Measurements from ENCODE around the gene MRPL36. TPM values are rescaled to one million over a fixed set of nuclear protein-coding genes. Genes with fewer than 3 reads are reported as not detected.

MRPL36 gene
- total and polyA plus RNA-seq, 5 donors from 2014 or later = 15.8 to 127 (median 109) TPM

DNA sequence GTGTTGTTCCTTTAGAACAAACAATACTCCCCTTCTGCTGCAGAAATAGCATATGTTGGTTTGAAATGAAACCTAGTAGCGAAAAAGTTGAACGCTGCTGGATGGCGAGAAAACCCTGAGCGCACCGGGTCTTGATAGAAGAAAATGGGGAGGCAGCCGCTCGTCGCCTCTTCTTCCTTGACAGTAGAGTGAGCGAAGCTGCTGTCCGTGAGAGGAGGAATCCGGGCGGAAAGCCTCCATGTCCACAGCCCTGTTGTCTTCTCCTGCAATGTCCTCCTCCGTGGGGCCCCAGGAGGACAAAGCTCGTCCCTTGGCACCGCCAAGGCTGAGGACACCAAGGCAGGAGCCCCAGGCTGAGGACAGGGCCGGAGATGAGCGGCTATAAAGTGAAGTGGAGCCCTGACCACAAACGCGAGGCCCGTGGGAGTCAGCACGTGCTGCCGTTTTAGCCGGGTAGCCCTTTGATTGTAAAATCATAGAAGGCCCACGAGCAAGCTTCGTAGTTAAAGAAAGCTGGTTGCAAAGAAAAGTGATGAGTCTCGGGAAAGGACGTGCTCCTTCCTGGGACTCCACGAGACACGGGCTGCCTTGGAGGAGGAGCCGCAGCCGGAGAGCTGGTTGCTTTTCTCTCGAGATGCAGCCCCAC lies 35.6 kb downstream of the MRPL36 start:
- Histone ChIP-seq H3K27me3 (ENCODE audit: control insufficient read depth, insufficient read depth, low read length) (no peaks in the 10 kb centered on the region), H3K4me3 (ENCODE audit: low read depth, low read length) (no peak overlapping the region), H3K27ac (ENCODE audit: insufficient read depth, low read length, poor library complexity, severe bottlenecking) (no peak overlapping the region), H3K36me3 (ENCODE audit: control insufficient read depth, insufficient read depth, low read length) (no peaks in the 10 kb centered on the region), H3K4me1 (ENCODE audit: control insufficient read depth, insufficient read depth, low read length, poor library complexity, severe bottlenecking) (no peaks in the 10 kb centered on the region), H3K9me3 (ENCODE audit: control insufficient read depth in 2 of 2, low read length in 2 of 2) (no peaks in the 10 kb centered on the region)
- H3K4me3 Mint-ChIP-seq = no peak overlapping the region
- ATAC-seq (ENCODE audit: low read depth in 2 of 2) = no peak
- DNase-seq = no peak
- no peaks in the 10 kb centered on the region for H3K9me3 Mint-ChIP-seq
- peaks cover 8% of the 10 kb centered on the region for H3K27me3 Mint-ChIP-seq
- no peak overlapping the region for H3K27ac Mint-ChIP-seq
- H3K36me3 Mint-ChIP-seq = no peaks in the 10 kb centered on the region
- H3K4me1 Mint-ChIP-seq = peaks cover 0 to 3% (median 0%) of the 10 kb centered on the region in 4 donors

DNA sequence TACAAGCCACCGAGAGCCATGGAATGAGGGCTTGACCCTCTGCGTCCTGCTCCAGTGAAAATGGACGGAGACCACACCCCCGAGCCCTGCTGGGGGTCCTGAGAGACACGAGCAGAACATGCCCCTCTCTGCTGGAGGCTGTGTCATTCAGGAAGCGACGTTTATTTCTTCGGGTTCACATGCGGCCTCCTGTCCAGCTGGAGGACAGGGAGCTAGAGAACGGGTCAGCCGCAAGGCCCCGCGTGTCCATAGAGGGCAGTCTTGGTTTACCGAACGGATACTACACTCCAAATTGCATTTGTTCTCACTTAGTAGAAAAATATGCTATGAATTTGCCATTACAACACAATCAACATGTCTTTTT lies 36.1 kb downstream of the MRPL36 start:
- no peaks in the 10 kb centered on the region for H3K4me1 ChIP-seq (ENCODE audit: control insufficient read depth, insufficient read depth, low read length, poor library complexity, severe bottlenecking)
- no peak overlapping the region for H3K27ac ChIP-seq (ENCODE audit: insufficient read depth, low read length, poor library complexity, severe bottlenecking)
- no peak overlapping the region for H3K4me3 ChIP-seq (ENCODE audit: low read depth, low read length)
- Mint-ChIP-seq H3K36me3 (no peaks in the 10 kb centered on the region), H3K27me3 (peaks cover 10% of the 10 kb centered on the region), H3K9me3 (peaks cover 0 to 3% (median 0%) of the 10 kb centered on the region in 7 donors), H3K27ac (no peak overlapping the region), H3K4me1 (peaks cover 0 to 3% (median 0%) of the 10 kb centered on the region in 4 donors), H3K4me3 (no peak overlapping the region)
- H3K9me3 ChIP-seq (ENCODE audit: control insufficient read depth in 2 of 2, low read length in 2 of 2) = no peaks in the 10 kb centered on the region
- no peaks in the 10 kb centered on the region for H3K36me3 ChIP-seq (ENCODE audit: control insufficient read depth, insufficient read depth, low read length)
- peak in 2 of 3 donors; percentile 30 to 37 for DNase-seq
- H3K27me3 ChIP-seq (ENCODE audit: control insufficient read depth, insufficient read depth, low read length) = no peaks in the 10 kb centered on the region
- no peak for ATAC-seq (ENCODE audit: low read depth in 2 of 2)

DNA sequence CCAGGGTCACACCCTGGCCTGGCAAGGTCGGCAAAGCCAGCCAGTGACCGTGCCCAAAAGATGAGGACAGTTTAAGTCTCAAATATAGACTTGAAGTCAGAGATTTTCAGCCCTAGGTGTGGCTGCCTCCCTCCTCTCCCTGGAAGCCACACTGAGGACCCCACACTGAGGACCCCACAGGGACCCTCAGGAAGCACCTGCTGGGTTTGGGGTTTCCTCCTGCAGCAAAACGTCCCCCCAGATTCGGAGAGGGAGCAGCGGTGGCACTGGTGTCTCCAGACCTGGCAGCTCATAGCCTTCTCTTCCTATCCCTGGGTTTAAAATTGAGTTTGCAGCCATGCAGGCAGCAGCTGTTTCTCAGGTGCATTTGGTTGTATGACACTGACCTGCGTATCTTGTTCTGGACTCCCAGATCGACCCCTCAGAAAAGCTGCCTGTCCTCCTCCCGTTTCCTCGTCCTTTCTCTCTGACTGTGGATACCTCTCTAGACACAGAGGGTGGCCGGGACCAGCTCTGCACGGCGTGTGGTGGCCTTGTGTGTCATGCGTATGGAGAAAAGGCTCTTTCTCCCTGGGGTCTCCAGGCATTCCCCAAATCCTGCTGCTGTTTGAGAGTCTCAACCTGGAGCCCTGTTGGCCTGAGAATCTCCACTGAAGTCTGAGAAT lies 36.6 kb downstream of the MRPL36 start:
- no peaks in the 10 kb centered on the region for H3K36me3 Mint-ChIP-seq
- Histone ChIP-seq H3K27ac (ENCODE audit: insufficient read depth, low read length, poor library complexity, severe bottlenecking) (no peak overlapping the region), H3K36me3 (ENCODE audit: control insufficient read depth, insufficient read depth, low read length) (no peaks in the 10 kb centered on the region), H3K4me1 (ENCODE audit: control insufficient read depth, insufficient read depth, low read length, poor library complexity, severe bottlenecking) (no peaks in the 10 kb centered on the region), H3K9me3 (ENCODE audit: control insufficient read depth in 2 of 2, low read length in 2 of 2) (no peaks in the 10 kb centered on the region), H3K27me3 (ENCODE audit: control insufficient read depth, insufficient read depth, low read length) (no peaks in the 10 kb centered on the region), H3K4me3 (ENCODE audit: low read depth, low read length) (no peak overlapping the region)
- peaks cover 0 to 6% (median 0%) of the 10 kb centered on the region in 7 donors for H3K9me3 Mint-ChIP-seq
- H3K27me3 Mint-ChIP-seq = peaks cover 15% of the 10 kb centered on the region
- no peak overlapping the region for H3K4me3 Mint-ChIP-seq
- ATAC-seq (ENCODE audit: low read depth in 2 of 2) (no peak), DNase-seq (no peak)
- peaks cover 0 to 3% (median 0%) of the 10 kb centered on the region in 4 donors for H3K4me1 Mint-ChIP-seq
- no peak overlapping the region for H3K27ac Mint-ChIP-seq

DNA sequence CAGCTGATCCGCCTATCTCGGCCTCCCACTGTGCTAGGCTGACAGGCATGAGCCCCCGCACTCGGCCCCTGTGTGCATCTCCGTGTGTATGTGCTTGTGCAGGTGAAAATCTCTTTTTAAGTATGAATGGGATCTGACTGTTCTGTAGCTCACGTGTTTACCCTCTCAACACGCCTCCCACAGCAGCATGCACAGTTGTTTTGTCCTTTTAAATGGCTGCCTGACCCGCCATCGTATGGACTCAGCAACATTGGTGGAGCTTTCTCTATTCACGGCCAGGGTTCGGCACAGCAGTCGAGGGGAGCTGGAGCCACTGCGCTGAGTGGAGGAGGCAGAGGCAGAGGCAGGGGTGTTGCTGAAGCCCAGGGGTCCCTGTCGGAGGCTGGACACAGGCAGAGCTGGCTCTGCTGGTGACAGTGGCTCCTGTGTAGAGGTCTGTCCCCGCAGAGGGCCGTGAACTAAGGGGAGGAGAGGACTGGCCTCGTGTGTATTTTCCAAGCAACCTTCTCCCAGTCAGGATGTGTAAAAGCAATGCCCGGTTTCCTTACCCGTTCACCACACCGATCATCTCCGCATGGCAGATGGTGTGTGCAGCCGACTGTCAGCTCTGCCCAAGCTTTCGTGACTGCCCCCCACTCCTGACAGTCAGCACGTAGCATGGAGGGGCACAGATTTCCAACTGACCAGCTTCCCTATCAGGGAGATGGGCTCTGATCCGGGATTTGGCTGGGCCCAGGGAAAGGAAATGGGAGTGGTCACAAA lies 37.3 kb downstream of the MRPL36 start:
- H3K4me3 ChIP-seq (ENCODE audit: low read depth, low read length) = no peak overlapping the region
- H3K4me1 ChIP-seq (ENCODE audit: control insufficient read depth, insufficient read depth, low read length, poor library complexity, severe bottlenecking) = no peaks in the 10 kb centered on the region
- Mint-ChIP-seq H3K27ac (no peak overlapping the region), H3K36me3 (no peaks in the 10 kb centered on the region), H3K4me1 (peaks cover 0 to 3% (median 0%) of the 10 kb centered on the region in 4 donors), H3K9me3 (peaks cover 0 to 6% (median 0%) of the 10 kb centered on the region in 7 donors), H3K4me3 (no peak overlapping the region), H3K27me3 (peaks cover 15% of the 10 kb centered on the region)
- no peak for DNase-seq
- H3K36me3 ChIP-seq (ENCODE audit: control insufficient read depth, insufficient read depth, low read length) = no peaks in the 10 kb centered on the region
- no peaks in the 10 kb centered on the region for H3K9me3 ChIP-seq (ENCODE audit: control insufficient read depth in 2 of 2, low read length in 2 of 2)
- H3K27me3 ChIP-seq (ENCODE audit: control insufficient read depth, insufficient read depth, low read length) = no peaks in the 10 kb centered on the region
- ATAC-seq (ENCODE audit: low read depth in 2 of 2) = no peak
- no peak overlapping the region for H3K27ac ChIP-seq (ENCODE audit: insufficient read depth, low read length, poor library complexity, severe bottlenecking)

DNA sequence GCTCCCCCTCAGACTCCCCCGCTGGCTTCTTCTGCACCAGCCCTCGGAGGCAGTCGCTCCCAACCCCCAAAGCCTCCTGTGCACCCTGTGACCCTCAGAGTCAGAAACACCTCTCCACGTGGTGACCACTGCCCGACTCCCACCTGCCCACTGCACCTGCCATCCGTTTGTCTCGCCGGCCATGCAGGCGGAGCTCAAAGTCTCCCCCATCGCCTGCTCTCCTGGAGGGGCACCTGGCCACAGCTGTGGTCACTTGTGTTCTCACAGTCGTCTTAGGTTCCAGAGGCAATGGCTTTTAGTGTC lies 38.2 kb downstream of the MRPL36 start:
- H3K27me3 Mint-ChIP-seq = peaks cover 16% of the 10 kb centered on the region
- H3K9me3 Mint-ChIP-seq = peaks cover 0 to 6% (median 0%) of the 10 kb centered on the region in 7 donors
- H3K27me3 ChIP-seq (ENCODE audit: control insufficient read depth, insufficient read depth, low read length) = no peaks in the 10 kb centered on the region
- no peak overlapping the region for H3K4me3 ChIP-seq (ENCODE audit: low read depth, low read length)
- H3K4me1 Mint-ChIP-seq = peaks cover 0 to 3% (median 0%) of the 10 kb centered on the region in 4 donors
- H3K36me3 ChIP-seq (ENCODE audit: control insufficient read depth, insufficient read depth, low read length) = no peaks in the 10 kb centered on the region
- DNase-seq (no peak), ATAC-seq (ENCODE audit: low read depth in 2 of 2) (no peak)
- no peak overlapping the region for H3K4me3 Mint-ChIP-seq
- no peak overlapping the region for H3K27ac Mint-ChIP-seq
- H3K36me3 Mint-ChIP-seq = no peaks in the 10 kb centered on the region
- H3K27ac ChIP-seq (ENCODE audit: insufficient read depth, low read length, poor library complexity, severe bottlenecking) = no peak overlapping the region
- H3K9me3 ChIP-seq (ENCODE audit: control insufficient read depth in 2 of 2, low read length in 2 of 2) = no peaks in the 10 kb centered on the region
- no peaks in the 10 kb centered on the region for H3K4me1 ChIP-seq (ENCODE audit: control insufficient read depth, insufficient read depth, low read length, poor library complexity, severe bottlenecking)

DNA sequence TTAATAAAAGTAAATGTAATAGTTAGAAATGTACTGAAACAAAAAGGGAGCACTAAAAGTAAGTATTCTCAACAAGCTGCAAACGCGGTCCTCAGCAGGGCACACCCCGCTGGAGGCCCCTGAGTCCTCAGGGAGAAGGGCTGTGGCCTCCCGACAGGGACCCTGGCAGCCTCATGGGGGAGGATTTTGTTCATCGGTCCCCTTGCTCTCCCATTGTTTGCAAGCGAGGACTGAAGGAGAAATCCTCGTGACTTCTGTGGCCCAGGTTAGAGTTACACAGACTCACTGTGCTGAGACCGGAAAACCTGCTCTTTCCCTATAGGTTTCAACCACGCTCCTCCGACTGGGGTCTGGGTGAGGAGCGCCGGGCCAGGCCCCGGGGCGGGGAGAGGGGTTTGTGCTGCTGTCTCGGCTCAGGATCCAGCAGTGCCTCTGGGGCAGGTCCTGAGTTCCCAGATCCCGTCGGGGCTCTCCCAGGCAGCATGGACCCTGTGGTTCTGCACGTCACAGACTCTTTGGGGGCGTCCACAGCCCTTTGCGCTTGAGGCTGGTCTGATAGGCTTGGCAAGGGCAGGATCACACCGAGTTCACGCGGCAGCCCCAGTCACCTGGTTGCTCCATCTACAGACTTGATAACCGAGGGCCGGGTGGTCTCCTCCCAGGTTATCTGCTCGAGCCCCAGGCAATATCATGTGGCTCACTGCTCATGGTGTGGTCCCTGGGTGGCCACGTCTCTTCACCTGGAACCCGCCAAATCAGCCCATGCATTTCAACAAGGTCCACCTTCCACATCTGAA lies 38.8 kb downstream of the MRPL36 start:
- H3K27me3 ChIP-seq (ENCODE audit: control insufficient read depth, insufficient read depth, low read length) = no peaks in the 10 kb centered on the region
- ATAC-seq (ENCODE audit: low read depth in 2 of 2) (no peak), DNase-seq (no peak)
- no peaks in the 10 kb centered on the region for H3K9me3 ChIP-seq (ENCODE audit: control insufficient read depth in 2 of 2, low read length in 2 of 2)
- Mint-ChIP-seq H3K4me3 (no peak overlapping the region), H3K27me3 (peaks cover 20% of the 10 kb centered on the region), H3K36me3 (no peaks in the 10 kb centered on the region), H3K9me3 (peaks cover 0 to 6% (median 0%) of the 10 kb centered on the region in 7 donors), H3K27ac (no peak overlapping the region), H3K4me1 (peaks cover 0 to 3% (median 0%) of the 10 kb centered on the region in 4 donors)
- H3K27ac ChIP-seq (ENCODE audit: insufficient read depth, low read length, poor library complexity, severe bottlenecking) = no peak overlapping the region
- H3K36me3 ChIP-seq (ENCODE audit: control insufficient read depth, insufficient read depth, low read length) = no peaks in the 10 kb centered on the region
- no peak overlapping the region for H3K4me3 ChIP-seq (ENCODE audit: low read depth, low read length)
- no peaks in the 10 kb centered on the region for H3K4me1 ChIP-seq (ENCODE audit: control insufficient read depth, insufficient read depth, low read length, poor library complexity, severe bottlenecking)

DNA sequence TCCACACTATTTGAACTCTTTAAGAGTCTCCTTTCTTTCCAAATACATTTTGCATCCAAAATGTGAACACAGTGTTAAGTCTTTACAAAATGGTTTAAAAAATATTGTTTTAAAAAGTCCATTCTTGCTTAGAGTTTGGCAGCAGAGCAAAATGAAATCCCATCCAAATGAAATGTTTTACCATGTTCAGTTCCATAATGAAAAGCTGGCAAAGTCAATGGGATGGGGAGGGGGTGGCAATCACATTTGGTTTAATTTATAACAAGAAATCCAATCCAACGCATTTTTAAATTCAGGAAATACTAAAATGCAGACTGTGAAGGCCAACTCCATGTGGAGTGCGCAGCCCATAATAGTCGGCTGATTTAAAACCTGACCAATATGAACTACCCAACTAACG lies 39.4 kb downstream of the MRPL36 start:
- Mint-ChIP-seq H3K27ac (no peak overlapping the region), H3K36me3 (no peaks in the 10 kb centered on the region), H3K4me1 (peaks cover 0 to 3% (median 0%) of the 10 kb centered on the region in 4 donors), H3K4me3 (no peak overlapping the region), H3K9me3 (peaks cover 0 to 6% (median 0%) of the 10 kb centered on the region in 7 donors), H3K27me3 (peaks cover 20% of the 10 kb centered on the region)
- DNase-seq = no peak
- H3K9me3 ChIP-seq (ENCODE audit: control insufficient read depth in 2 of 2, low read length in 2 of 2) = no peaks in the 10 kb centered on the region
- no peaks in the 10 kb centered on the region for H3K27me3 ChIP-seq (ENCODE audit: control insufficient read depth, insufficient read depth, low read length)
- H3K36me3 ChIP-seq (ENCODE audit: control insufficient read depth, insufficient read depth, low read length) = no peaks in the 10 kb centered on the region
- H3K4me3 ChIP-seq (ENCODE audit: low read depth, low read length) = no peak overlapping the region
- no peak overlapping the region for H3K27ac ChIP-seq (ENCODE audit: insufficient read depth, low read length, poor library complexity, severe bottlenecking)
- ATAC-seq (ENCODE audit: low read depth in 2 of 2) = no peak
- H3K4me1 ChIP-seq (ENCODE audit: control insufficient read depth, insufficient read depth, low read length, poor library complexity, severe bottlenecking) = no peaks in the 10 kb centered on the region
